Spleen (tissue), 13 donors: ENCODE measurements around the gene IER5. TPM values are rescaled to one million over a fixed set of nuclear protein-coding genes. Genes with fewer than 3 reads are reported as not detected.

Experiments used
- DNase-seq: peaks from one replicate; pipeline ENCODE4 v3.0.0-alpha.2; 2020
- H3K27ac ChIP-seq, 8 donors: fragments of 200-600 bp; sonication (generic) in 7 of 8; 1 replicate in 4 of 8; 2 replicates in 4 of 8; pipeline versions ENCODE4 v1.5.0 to v1.8.0; 2016 to 2021; ENCODE audit warnings: inconsistent platforms in 4 of 8, mild to moderate bottlenecking in 4 of 8, moderate library complexity in 1 of 8
- H3K27me3 ChIP-seq, 7 donors: fragments of 200-600 bp; sonication (generic) in 6 of 7; replicated peaks in 1 of 7; 1 replicate in 4 of 7; 2 replicates in 3 of 7; pipeline versions ENCODE4 v1.5.0 to v1.8.0; 2016 to 2021; ENCODE audit warnings: inconsistent platforms in 3 of 7, mild to moderate bottlenecking in 1 of 7
- H3K36me3 ChIP-seq, 6 donors: fragments of 200-600 bp; sonication (generic) in 5 of 6; 1 replicate in 4 of 6; 2 replicates in 2 of 6; pipeline versions ENCODE4 v1.5.0 to v1.8.0; 2016 to 2021; ENCODE audit warnings: inconsistent platforms in 2 of 6
- H3K4me1 ChIP-seq, 6 donors: fragments of 200-600 bp; sonication (generic) in 5 of 6; 1 replicate in 3 of 6; 2 replicates in 3 of 6; pipeline versions ENCODE4 v1.5.0 to v1.8.0; 2016 to 2021; ENCODE audit warnings: inconsistent platforms in 3 of 6
- H3K4me3 ChIP-seq, 8 donors: fragments of 200-600 bp; sonication (generic) in 7 of 8; 1 replicate in 4 of 8; 2 replicates in 4 of 8; pipeline versions ENCODE4 v1.5.0 to v1.8.0; 2016 to 2021; ENCODE audit warnings: inconsistent platforms in 4 of 8, mild to moderate bottlenecking in 4 of 8, moderate library complexity in 2 of 8
- H3K9me3 ChIP-seq, 8 donors: fragments of 200-600 bp; sonication (generic) in 7 of 8; 1 replicate in 4 of 8; 2 replicates in 4 of 8; pipeline versions ENCODE4 v1.5.0 to v1.8.0; 2016 to 2021; ENCODE audit warnings: inconsistent platforms in 4 of 8
- CTCF ChIP-seq, 11 experiments: fragments of 200-600 bp in 7 of 11; fragments of 450-650 bp in 4 of 11; sonication (generic) in 4 of 11; IDR thresholded peaks in 8 of 11; conservative IDR thresholded peaks in 3 of 11; 1 replicate in 7 of 11; 2 replicates in 4 of 11; pipeline versions ENCODE4 v1.4.0 to v1.8.0; 2016 to 2021; ENCODE audit warnings: antibody characterized with exemption in 11 of 11, inconsistent platforms in 4 of 11, mild to moderate bottlenecking in 1 of 11
- POLR2A ChIP-seq, 3 donors: fragments of 450-650 bp; IDR thresholded peaks; one replicate each; pipeline ENCODE4 v1.5.1; 2017; ENCODE audit warnings: antibody characterized with exemption in 3 of 3, mild to moderate bottlenecking in 1 of 3
- POLR2AphosphoS5 ChIP-seq, 3 donors: sonication (generic); formaldehyde crosslinking; IDR thresholded peaks; one replicate each; pipeline ENCODE4 v1.5.1; 2017; ENCODE audit warnings: antibody characterized with exemption in 3 of 3
- WGBS, 5 donors: extraction: QIAGEN DNeasy Blood & Tissue Kit in 3 of 5; methylation state at CpG; one replicate each; pipeline versions ENCODE4 v1.1.5 to v1.1.7; 2013 to 2018; 5-methylcytosine and 5-hydroxymethylcytosine counted together
- intact Hi-C: fragments of 100-400 bp; cut with DNase I; formaldehyde crosslinking; loops from one replicate; pipeline ENCODE4 v1.15.0; 2023; ENCODE audit warnings: low total_unique reads
- long read RNA-seq, 2 donors: transcript quantifications; one replicate each; lab custom pipeline, GENCODE V29; 2026
- polyA plus RNA-seq, 3 donors: library from polyadenylated mRNA; stranded (reverse); fragments of 200-250 nt; gene quantifications; one replicate each; pipeline ENCODE4 v1.2.1, GENCODE V29; 2013
- total RNA-seq, 7 donors: library from RNA; depleted of rRNA in 3 of 7; stranded (reverse); fragments of >200 nt in 3 of 7; fragmentation: NEBNext Ultra II Directional in 4 of 7; extraction: Animal tissue kit (Norgen Biotek cat#: 25700) in 4 of 7; gene quantifications; one replicate each; pipeline versions ENCODE4 v1.1.0 to v1.2.1, GENCODE V29; 2016 to 2021
- donor health status: healthy with polysubstance abuse.
- donor health status: DM: no; HTN: no; CAD: no; lungs with moderate emphysema.
- donor health status: DM: no; HTN: no; CAD: no.
- donor health status: Bipolar disorder and iron deficiency.
- donor health status: healthy.
- donor health status: DM: no; HTN: no; CAD: no.
- donor health status: DM: yes; HTN: yes; CAD: no.

IER5 gene
- total RNA-seq, result 10 to 100 TPM; 33.4 to 62.3 (median 40.8) TPM
- polyA plus RNA-seq, result 10 to 100 TPM; 21.3 to 33.9 (median 32.7) TPM
- long read RNA-seq, donor 1, full-length matches to known transcripts, result 37 of 37 reads
- long read RNA-seq, donor 1, partial matches to known transcripts, result 0 of 37 reads
- long read RNA-seq, donor 1, other reads (novel, unspliced or antisense), result 0 of 37 reads
- long read RNA-seq, donor 2, full-length matches to known transcripts, result 38 of 38 reads
- long read RNA-seq, donor 2, partial matches to known transcripts, result 0 of 38 reads
- long read RNA-seq, donor 2, other reads (novel, unspliced or antisense), result 0 of 38 reads

GRCh38 chr1:181088079-181089016 is at the start of gene IER5:
IER5 (plus strand) TSS chr1:181088700; CDS start chr1:181088903, 203 bp downstream.
- intact Hi-C loops, result no loop called here
- Histone ChIP-seq H3K4me3 (peak within 1 kb of the TSS; percentile 85 to 96 (median 89)), H3K27ac (peak within 1 kb of the TSS; percentile 90 to 95 (median 94)), H3K36me3 (peaks cover 0 to 18% (median 0%) of the 10 kb centered on the region in 6 donors), H3K27me3 (no peaks in the 10 kb centered on the region), H3K4me1 (peaks cover 36 to 63% (median 56%) of the 10 kb centered on the region in 6 donors), H3K9me3 (no peaks in the 10 kb centered on the region)
- TF ChIP-seq POLR2AphosphoS5 (IDR thresholded peaks at IDR 0.05) (peak; percentile 100), CTCF (IDR thresholded peaks at IDR 0.05 in 8 of 11, conservative IDR thresholded peaks at IDR 0.05 in 3 of 11) (peak in 3 of 11 experiments; percentile 9 to 27 (median 10)), POLR2A (IDR thresholded peaks at IDR 0.05) (peak; percentile 98 to 99 (median 98))
- peak; percentile 99 for DNase-seq
- 4 to 9% (median 6%) methylated on average over 47 to 76 of the region's 76 CpGs for WGBS, 5 donors

GRCh38 chr1:181040284-181040865 is 48.1 kb upstream of the IER5 start:
- TF ChIP-seq CTCF (IDR thresholded peaks at IDR 0.05 in 8 of 11, conservative IDR thresholded peaks at IDR 0.05 in 3 of 11) (no peak), POLR2A (IDR thresholded peaks at IDR 0.05) (no peak), POLR2AphosphoS5 (IDR thresholded peaks at IDR 0.05) (no peak)
- Histone ChIP-seq H3K9me3 (no peaks in the 10 kb centered on the region), H3K36me3 (peaks cover 0 to 35% (median 1%) of the 10 kb centered on the region in 6 donors), H3K4me1 (peaks cover 16 to 96% (median 70%) of the 10 kb centered on the region in 6 donors), H3K4me3 (no peak overlapping the region), H3K27ac (no peak overlapping the region), H3K27me3 (no peaks in the 10 kb centered on the region)
- intact Hi-C loops, result no loop called here
- DNase-seq, result no peak
- 87 to 91% (median 89%) methylated on average over 3 of the region's 3 CpGs for WGBS, 5 donors

GRCh38 chr1:181043025-181043888 is 45.2 kb upstream of the IER5 start:
- H3K9me3 ChIP-seq, result no peaks in the 10 kb centered on the region
- whole genome bisulfite sequencing, 5 donors, result 34 to 85% (median 63%) methylated on average over 5 of the region's 5 CpGs
- intact Hi-C loops, result no loop called here
- H3K27ac ChIP-seq, result peak overlapping the region in 3 of 8 donors; percentile 1 to 64 (median 41)
- no peaks in the 10 kb centered on the region for H3K27me3 ChIP-seq
- no peak overlapping the region for H3K4me3 ChIP-seq
- no peak for DNase-seq
- H3K36me3 ChIP-seq, result peaks cover 0 to 60% (median 8%) of the 10 kb centered on the region in 6 donors
- TF ChIP-seq CTCF (IDR thresholded peaks at IDR 0.05 in 8 of 11, conservative IDR thresholded peaks at IDR 0.05 in 3 of 11) (no peak), POLR2AphosphoS5 (IDR thresholded peaks at IDR 0.05) (peak in 1 of 3 donors; percentile 24), POLR2A (IDR thresholded peaks at IDR 0.05) (no peak)
- peaks cover 0 to 68% (median 42%) of the 10 kb centered on the region in 6 donors for H3K4me1 ChIP-seq
